Testis (tissue), 2 donors: ENCODE measurements around the gene STMND1.

ENCODE experiments used
- CTCF ChIP-seq, 3 experiments: fragments of 450-650 bp in 2 of 3; fragments of 200-600 bp in 1 of 3; sonication (generic) in 1 of 3; IDR thresholded peaks; one replicate each; pipeline ENCODE4 v1.5.1; 2016 to 2019; ENCODE audit warnings: antibody characterized with exemption in 3 of 3, mild to moderate bottlenecking in 2 of 3, moderate library complexity in 1 of 3
- POLR2A ChIP-seq: fragments of 450-650 bp; IDR thresholded peaks from one replicate; pipeline ENCODE4 v1.6.1; 2017; ENCODE audit warnings: antibody characterized with exemption, mild to moderate bottlenecking, moderate library complexity

- no peak for TF ChIP-seq CTCF (IDR thresholded peaks at IDR 0.05)
- no peak for TF ChIP-seq POLR2A
Observed at GRCh38 chr6:17054647-17055046, 47.2 kb upstream of the STMND1 start.
